KMS-11 (cell line): Measurements from ENCODE around the gene KIFC3.

Experiments
- H2AFZ ChIP-seq: fragments of 200-600 bp; sonication (generic); 2 replicates; pipeline ENCODE4 v1.6.1; 2016; ENCODE audit warnings: antibody characterized with exemption, mixed run types, low read depth
- H3K27ac ChIP-seq: fragments of 200-600 bp; sonication (generic); 2 replicates; pipeline ENCODE4 v1.6.1; 2016; ENCODE audit warnings: mild to moderate bottlenecking, mixed run types
- H3K27me3 ChIP-seq: fragments of 200-600 bp; sonication (generic); 2 replicates; pipeline ENCODE4 v1.6.1; 2017; ENCODE audit warnings: mild to moderate bottlenecking, low read depth, mixed run types, moderate library complexity; ENCODE audit not compliant: insufficient read depth
- H3K36me3 ChIP-seq: fragments of 200-600 bp; sonication (generic); 2 replicates; pipeline ENCODE4 v1.6.1; 2017; ENCODE audit warnings: mild to moderate bottlenecking, mixed run types; ENCODE audit not compliant: insufficient read depth
- H3K4me1 ChIP-seq: fragments of 200-600 bp; sonication (generic); 2 replicates; pipeline ENCODE4 v1.6.1; 2016; ENCODE audit warnings: mild to moderate bottlenecking, low read depth, mixed run types; ENCODE audit not compliant: poor library complexity, severe bottlenecking
- H3K4me2 ChIP-seq: fragments of 200-600 bp; sonication (generic); 2 replicates; pipeline ENCODE4 v1.7.0; 2016; ENCODE audit warnings: mild to moderate bottlenecking, mixed run types
- H3K4me3 ChIP-seq: fragments of 200-600 bp; sonication (generic); IDR thresholded peaks from 2 replicates; pipeline ENCODE4 v1.6.1; 2017; ENCODE audit warnings: low read depth, low read length, mixed read lengths; ENCODE audit not compliant: insufficient read depth
- H3K79me2 ChIP-seq: fragments of 200-600 bp; sonication (generic); 2 replicates; pipeline ENCODE4 v1.6.1; 2016; ENCODE audit warnings: low read depth, mixed run types; ENCODE audit not compliant: insufficient read depth
- H3K9ac ChIP-seq: fragments of 200-600 bp; sonication (generic); 2 replicates; pipeline ENCODE4 v1.6.1; 2016; ENCODE audit warnings: mild to moderate bottlenecking, mixed run types
- H4K20me1 ChIP-seq: fragments of 200-600 bp; sonication (generic); 2 replicates; pipeline ENCODE4 v1.6.1; 2016; ENCODE audit warnings: mild to moderate bottlenecking, mixed run types; ENCODE audit not compliant: insufficient read depth
- CTCF ChIP-seq: fragments of 200-600 bp; sonication (generic); conservative IDR thresholded peaks from 2 replicates; pipeline ENCODE4 v1.6.1; 2017; ENCODE audit warnings: low read depth, mild to moderate bottlenecking, antibody characterized with exemption, low read length, moderate library complexity, mixed read lengths

Gene KIFC3

GRCh38 chr16:57755061-57755684, 47.1 kb downstream of the KIFC3 start:
- Histone ChIP-seq H3K9ac (no peak overlapping the region), H3K27ac (no peak overlapping the region), H3K27me3 (no peaks in the 10 kb centered on the region), H3K36me3 (no peaks in the 10 kb centered on the region), H3K4me2 (no peak overlapping the region), H3K4me1 (peaks cover 7% of the 10 kb centered on the region), H4K20me1 (no peaks in the 10 kb centered on the region), H3K4me3 (no peak overlapping the region), H3K79me2 (no peaks in the 10 kb centered on the region), H2AFZ (no peak overlapping the region)
- no peak for TF ChIP-seq CTCF

GRCh38 chr16:57754354-57755060, 47.8 kb downstream of the KIFC3 start:
- Histone ChIP-seq H3K36me3 (no peaks in the 10 kb centered on the region), H3K9ac (no peak overlapping the region), H3K27me3 (no peaks in the 10 kb centered on the region)

GRCh38 chr16:57753448-57754353, 48.6 kb downstream of the KIFC3 start:
- Histone ChIP-seq H3K4me2 (no peak overlapping the region), H3K27me3 (no peaks in the 10 kb centered on the region), H3K9ac (no peak overlapping the region), H3K27ac (no peak overlapping the region), H3K79me2 (no peaks in the 10 kb centered on the region), H4K20me1 (no peaks in the 10 kb centered on the region), H3K4me3 (no peak overlapping the region), H2AFZ (no peak overlapping the region), H3K36me3 (no peaks in the 10 kb centered on the region), H3K4me1 (peaks cover 7% of the 10 kb centered on the region)
- TF ChIP-seq CTCF = no peak

More at GRCh38 chr16:57754354-57755060, 47.8 kb downstream of the KIFC3 start:
- no peaks in the 10 kb centered on the region for H4K20me1 ChIP-seq
- no peak overlapping the region for H3K27ac ChIP-seq
- H2AFZ ChIP-seq = no peak overlapping the region
- H3K4me1 ChIP-seq = peaks cover 7% of the 10 kb centered on the region
- TF ChIP-seq CTCF = no peak
- H3K4me2 ChIP-seq = no peak overlapping the region
- no peak overlapping the region for H3K4me3 ChIP-seq
- no peaks in the 10 kb centered on the region for H3K79me2 ChIP-seq

GRCh38 chr16:57752581-57753447, 49.5 kb downstream of the KIFC3 start:
- no peak overlapping the region for H3K27ac ChIP-seq
- TF ChIP-seq CTCF = no peak
- no peaks in the 10 kb centered on the region for H4K20me1 ChIP-seq

More at GRCh38 chr16:57752581-57753447, 49.5 kb downstream of the KIFC3 start:
- no peak overlapping the region for H3K9ac ChIP-seq
- H3K79me2 ChIP-seq = no peaks in the 10 kb centered on the region
- H3K36me3 ChIP-seq = no peaks in the 10 kb centered on the region
- H3K4me2 ChIP-seq = no peak overlapping the region
- H3K27me3 ChIP-seq = no peaks in the 10 kb centered on the region
- no peak overlapping the region for H2AFZ ChIP-seq
- H3K4me1 ChIP-seq = peaks cover 7% of the 10 kb centered on the region
- no peak overlapping the region for H3K4me3 ChIP-seq
